H1 (cell line): ENCODE results near the gene GRM7. TPM values are rescaled to one million over a fixed set of nuclear protein-coding genes. Genes with fewer than 3 reads are reported as not detected.

Experiments
- CTCF ChIA-PET: fragments of 300-600 bp; sonication (Branson Sonifier 250); formaldehyde crosslinking; loops from one replicate; lab custom pipeline; 2021; ENCODE audit not compliant: partially characterized antibody; lab: Charles Lee
- POLR2A ChIA-PET: fragments of 300-600 bp; sonication (Branson Sonifier 250); formaldehyde crosslinking; loops from one replicate; lab custom pipeline; 2021; ENCODE audit warnings: inconsistent platforms; ENCODE audit not compliant: partially characterized antibody; lab: Charles Lee
- DNase-seq, 2 experiments: peaks; one replicate each; pipeline versions ENCODE4 v3.0.0 to v3.0.0-alpha.2; 2010 to 2022; ENCODE audit warnings: low spot score in 2 of 2, low read depth in 1 of 2, mixed read lengths in 1 of 2
- FAIRE-seq: peaks from 2 replicates; lab custom pipeline; 2011; peaks lifted over from hg19 to GRCh38; lab: Jason Lieb, UNC
- H2AFZ ChIP-seq: 2 replicates; pipeline ENCODE4 v1.8.1; 2012; ENCODE audit warnings: low read length, inconsistent platforms
- H2AK5ac ChIP-seq: 2 replicates; pipeline ENCODE4 v1.6.1; 2013; ENCODE audit warnings: low read depth, low read length
- H2BK120ac ChIP-seq: replicated peaks from 2 replicates; pipeline ENCODE3; 2013; ENCODE audit warnings: low read depth, low read length, inconsistent platforms
- H2BK12ac ChIP-seq: 2 replicates; pipeline ENCODE4 v1.6.1; 2013; ENCODE audit warnings: low read depth, low read length
- H2BK15ac ChIP-seq: 2 replicates; pipeline ENCODE4 v1.6.1; 2013; ENCODE audit warnings: low read length
- H2BK20ac ChIP-seq: 2 replicates; pipeline ENCODE4 v1.6.1; 2013; ENCODE audit warnings: low read length
- H2BK5ac ChIP-seq: 2 replicates; pipeline ENCODE4 v1.6.1; 2013; ENCODE audit warnings: low read depth, low read length
- H3K14ac ChIP-seq: 2 replicates; pipeline ENCODE4 v1.6.1; 2013; ENCODE audit warnings: inconsistent platforms; ENCODE audit not compliant: insufficient read length
- H3K18ac ChIP-seq: 2 replicates; pipeline ENCODE4 v1.6.1; 2013; ENCODE audit warnings: low read length; ENCODE audit errors: extremely low read depth
- H3K23ac ChIP-seq: 2 replicates; pipeline ENCODE4 v1.6.1; 2013; ENCODE audit warnings: inconsistent platforms; ENCODE audit not compliant: insufficient read length
- H3K23me2 ChIP-seq: 2 replicates; pipeline ENCODE4 v1.6.1; 2013; ENCODE audit warnings: low read depth, low read length
- H3K27ac ChIP-seq: 2 replicates; pipeline ENCODE4 v1.6.1; 2011; ENCODE audit warnings: low read depth, low read length, inconsistent platforms
- H3K27me3 ChIP-seq, 4 experiments: replicated peaks in 1 of 4; 1 replicate in 1 of 4; 2 replicates in 3 of 4; pipeline versions ENCODE4 v1.6.1 to v1.8.1; 2011 to 2013; ENCODE audit warnings: low read length in 3 of 4, mild to moderate bottlenecking in 3 of 4, inconsistent platforms in 2 of 4, mixed read lengths in 2 of 4, moderate library complexity in 1 of 4; ENCODE audit not compliant: control insufficient read depth in 3 of 4, insufficient read depth in 3 of 4; ENCODE audit errors: extremely low read depth in 1 of 4
- H3K36me3 ChIP-seq, 4 experiments: 2 replicates each; pipeline versions ENCODE4 v1.6.1 to v1.8.1; 2011 to 2013; ENCODE audit warnings: mild to moderate bottlenecking in 4 of 4, low read length in 3 of 4, moderate library complexity in 2 of 4, control low read depth in 1 of 4, inconsistent platforms in 1 of 4; ENCODE audit not compliant: insufficient read depth in 4 of 4, control insufficient read depth in 2 of 4
- H3K4ac ChIP-seq: replicated peaks from 2 replicates; pipeline ENCODE3; 2013; ENCODE audit warnings: low read length, low read depth, mixed read lengths, inconsistent platforms; ENCODE audit not compliant: insufficient read length
- H3K4me1 ChIP-seq, 4 experiments: replicated peaks in 1 of 4; 1 replicate in 1 of 4; 2 replicates in 3 of 4; pipeline versions ENCODE4 v1.6.1 to v1.8.1; 2011 to 2013; ENCODE audit warnings: low read length in 3 of 4, inconsistent platforms in 2 of 4, mixed read lengths in 1 of 4; ENCODE audit not compliant: insufficient read depth in 4 of 4, control insufficient read depth in 3 of 4
- H3K4me2 ChIP-seq, 2 experiments: 2 replicates each; pipeline versions ENCODE4 v1.6.1 to v1.8.1; 2011 to 2013; ENCODE audit warnings: low read depth in 2 of 2, low read length in 2 of 2, control low read depth in 1 of 2, inconsistent platforms in 1 of 2, mild to moderate bottlenecking in 1 of 2; ENCODE audit not compliant: insufficient read depth in 1 of 2
- H3K4me3 ChIP-seq, 4 experiments: fragments of 200-600, 300-600 bp in 1 of 4; sonication (generic), shearing (Covaris generic), sonication (Bioruptor Twin) in 1 of 4; 2 replicates each; pipeline versions ENCODE4 v1.5.1 to v1.8.1; 2011 to 2016; ENCODE audit warnings: low read length in 4 of 4, low read depth in 3 of 4, control low read depth in 2 of 4, inconsistent platforms in 2 of 4, mild to moderate bottlenecking in 2 of 4, mixed read lengths in 1 of 4, moderate library complexity in 1 of 4; ENCODE audit not compliant: insufficient read depth in 2 of 4; ENCODE audit errors: extremely low read depth in 1 of 4
- H3K56ac ChIP-seq: replicated peaks from 2 replicates; pipeline ENCODE3; 2013; ENCODE audit warnings: low read depth, mild to moderate bottlenecking, mixed read lengths, low read length, inconsistent platforms; ENCODE audit not compliant: insufficient read length
- H3K79me1 ChIP-seq: 2 replicates; pipeline ENCODE4 v1.6.1; 2013; ENCODE audit warnings: low read depth, low read length, control low read depth
- H3K79me2 ChIP-seq, 2 experiments: 2 replicates each; pipeline versions ENCODE4 v1.6.1 to v1.8.1; 2012 to 2013; ENCODE audit warnings: low read length in 2 of 2, mild to moderate bottlenecking in 2 of 2, inconsistent platforms in 1 of 2; ENCODE audit not compliant: insufficient read depth in 2 of 2, control insufficient read depth in 1 of 2
- H3K9ac ChIP-seq, 4 experiments: replicated peaks in 1 of 4; 1 replicate in 1 of 4; 2 replicates in 3 of 4; pipeline versions ENCODE4 v1.6.1 to v1.8.1; 2011 to 2013; ENCODE audit warnings: low read depth in 3 of 4, low read length in 3 of 4, control low read depth in 2 of 4, mild to moderate bottlenecking in 2 of 4, moderate library complexity in 2 of 4, inconsistent platforms in 1 of 4; ENCODE audit errors: extremely low read depth in 1 of 4
- H3K9me3 ChIP-seq, 2 experiments: 2 replicates each; pipeline versions ENCODE4 v1.6.1 to v1.8.1; 2012 to 2013; ENCODE audit warnings: mild to moderate bottlenecking in 2 of 2, moderate library complexity in 2 of 2, control low read depth in 1 of 2, inconsistent platforms in 1 of 2, low read depth in 1 of 2, low read length in 1 of 2, mixed read lengths in 1 of 2; ENCODE audit not compliant: insufficient read depth in 2 of 2
- H4K20me1 ChIP-seq, 2 experiments: replicated peaks in 1 of 2; 2 replicates each; pipeline versions ENCODE3 to v1.8.1; 2011 to 2013; ENCODE audit warnings: inconsistent platforms in 2 of 2, low read length in 2 of 2, mild to moderate bottlenecking in 1 of 2; ENCODE audit not compliant: insufficient read depth in 2 of 2, control insufficient read depth in 1 of 2
- H4K5ac ChIP-seq: 2 replicates; pipeline ENCODE4 v1.6.1; 2013; ENCODE audit warnings: low read length, low read depth, mixed read lengths, inconsistent platforms; ENCODE audit not compliant: insufficient read length
- H4K8ac ChIP-seq: 2 replicates; pipeline ENCODE4 v1.8.0; 2013; ENCODE audit warnings: mild to moderate bottlenecking, moderate library complexity, low read length, inconsistent platforms; ENCODE audit not compliant: insufficient read depth; ENCODE audit errors: extremely low read depth
- H4K91ac ChIP-seq: replicated peaks from 2 replicates; pipeline ENCODE3; 2013; ENCODE audit warnings: low read length, mixed read lengths, inconsistent platforms; ENCODE audit not compliant: insufficient read length
- ASH2L ChIP-seq: fragments of 200-600, 300-600 bp; sonication (generic); IDR thresholded peaks from one replicate; pipeline ENCODE4 v1.7.1; 2017; ENCODE audit warnings: low read length
- BACH1 ChIP-seq: IDR thresholded peaks from 2 replicates; pipeline ENCODE4 v1.6.1; 2012; ENCODE audit warnings: low read length, improper control_type of control experiment
- BRCA1 ChIP-seq: IDR thresholded peaks from 2 replicates; pipeline ENCODE4 v1.6.1; 2012; ENCODE audit warnings: low read depth, low read length, improper control_type of control experiment
- CBX5 ChIP-seq: fragments of 300-800, 300-1000 bp; sonication (generic); IDR thresholded peaks from 2 replicates; pipeline ENCODE4 v1.7.1; 2016; ENCODE audit warnings: antibody characterized with exemption, low read length, low read depth
- CHD2 ChIP-seq: IDR thresholded peaks from 2 replicates; pipeline ENCODE4 v1.6.1; 2012; ENCODE audit warnings: low read length, improper control_type of control experiment
- CREB1 ChIP-seq: IDR thresholded peaks from 2 replicates; pipeline ENCODE4 v1.6.1; 2012; ENCODE audit warnings: inconsistent platforms
- EZH2 ChIP-seq: fragments of 200-600 bp; sonication (generic); IDR thresholded peaks from 2 replicates; pipeline ENCODE4 v1.7.1; 2012; ENCODE audit warnings: low read depth, mild to moderate bottlenecking, moderate library complexity, low read length, inconsistent platforms; ENCODE audit not compliant: severe bottlenecking
- FOSL1 ChIP-seq: IDR thresholded peaks from 2 replicates; pipeline ENCODE4 v1.6.1; 2011; ENCODE audit warnings: mild to moderate bottlenecking, low read depth, low read length, moderate library complexity; ENCODE audit not compliant: insufficient read depth
- POLR2A ChIP-seq, 2 experiments: IDR thresholded peaks; 1 replicate in 1 of 2; 2 replicates in 1 of 2; pipeline ENCODE4 v1.6.1; 2011; ENCODE audit warnings: low read depth in 2 of 2, low read length in 2 of 2, mild to moderate bottlenecking in 2 of 2; ENCODE audit errors: control extremely low read depth in 1 of 2
- POU5F1 ChIP-seq: IDR thresholded peaks from 2 replicates; pipeline ENCODE4 v1.6.1; 2011; ENCODE audit warnings: low read depth, mild to moderate bottlenecking, low read length, moderate library complexity
- SIX5 ChIP-seq: IDR thresholded peaks from 2 replicates; pipeline ENCODE4 v1.6.1; 2011; ENCODE audit warnings: mild to moderate bottlenecking, low read depth, low read length
- SP1 ChIP-seq: IDR thresholded peaks from 2 replicates; pipeline ENCODE4 v1.6.1; 2011; ENCODE audit warnings: low read depth, low read length
- TAF1 ChIP-seq: IDR thresholded peaks from 2 replicates; pipeline ENCODE4 v1.6.1; 2011; ENCODE audit warnings: mild to moderate bottlenecking, low read depth, low read length
- WGBS, 2 experiments: shearing (Covaris generic) in 1 of 2; methylation state at CpG; one replicate each; pipeline versions ENCODE4 v1.1.6 to v1.1.7; 2013 to 2015; ENCODE audit warnings: low lambda C conversion rate in 2 of 2, mixed read lengths in 2 of 2, inconsistent platforms in 1 of 2, low coverage in 1 of 2, missing lambda C conversion rate in 1 of 2; ENCODE audit not compliant: insufficient replicate concordance in 2 of 2, insufficient coverage in 1 of 2, insufficient read length in 1 of 2; ENCODE audit errors: extremely low coverage in 1 of 2, missing lambda C conversion rate in 1 of 2; 5-methylcytosine and 5-hydroxymethylcytosine counted together
- polyA plus RNA-seq, 7 experiments: library from polyadenylated mRNA; depleted of rRNA in 3 of 7; stranded (reverse) in 5 of 7; unstranded in 2 of 7; fragments of >200 nt in 5 of 7; fragments of 200-250 nt in 2 of 7; gene quantifications; 1 replicate in 5 of 7; 2 replicates in 1 of 7; 4 replicates in 1 of 7; pipeline versions ENCODE4 v1.2.1 to v1.2.3, GENCODE V29; 2011 to 2013; ENCODE audit warnings: missing spikeins in 2 of 7, mixed read lengths in 2 of 7
- total RNA-seq: library from RNA; stranded (reverse); fragmentation: NEBNext Ultra II Directional; extraction: Animal tissue kit (Norgen Biotek cat#: 25700); gene quantifications from 2 replicates; pipeline ENCODE4 v1.2.1, GENCODE V29; 2021
- TF ChIP-seq, protein P1 (sequence below), 3 experiments: IDR thresholded peaks; 1 replicate in 2 of 3; 2 replicates in 1 of 3; pipeline versions ENCODE4 v1.5.1 to v1.6.1; 2011; ENCODE audit warnings: low read length in 3 of 3, mild to moderate bottlenecking in 3 of 3, inconsistent platforms in 2 of 3, low read depth in 1 of 3, moderate library complexity in 1 of 3; ENCODE audit not compliant: insufficient read depth in 1 of 3; ENCODE audit errors: control extremely low read depth in 1 of 3

The GRM7 gene
- total and polyA plus RNA-seq, 2 of the 8 experiments (the other 6 are each of a cell fraction or from before 2014, with no cell fraction given), result 0.17 to 0.24 TPM

GRCh38 chr3:6921876-6922275 is 61.0 kb downstream of the GRM7 start:
- H4K20me1 ChIP-seq, result no peaks in the 10 kb centered on the region
- H3K14ac ChIP-seq, result no peak overlapping the region
- H2BK12ac ChIP-seq, result no peak overlapping the region
- H3K9ac ChIP-seq, result no peak overlapping the region
- H2AFZ ChIP-seq, result no peak overlapping the region
- no peak overlapping the region for H3K56ac ChIP-seq
- H3K27me3 ChIP-seq, result no peaks in the 10 kb centered on the region
- no peak overlapping the region for H3K4me2 ChIP-seq
- H3K23me2 ChIP-seq, result no peaks in the 10 kb centered on the region
- H3K4ac ChIP-seq, result no peak overlapping the region
- no peak overlapping the region for H3K27ac ChIP-seq
- H2BK15ac ChIP-seq, result no peak overlapping the region
- no peak overlapping the region for H2BK20ac ChIP-seq
- no peak overlapping the region for H3K23ac ChIP-seq
- no peak overlapping the region for H2BK120ac ChIP-seq
- no peak overlapping the region for H2AK5ac ChIP-seq
- no peaks in the 10 kb centered on the region for H3K9me3 ChIP-seq
- ChIA-PET CTCF (interaction anchor here (0.8 kb wide), 1 partner anchor 19 kb away, joined by 3 read pairs; no protein-coding TSS in a partner anchor), POLR2A (interaction anchor here (1.2 kb wide), 1 partner anchor 432 kb away, joined by 3 read pairs; no protein-coding TSS in a partner anchor)
- H4K5ac ChIP-seq, result no peak overlapping the region
- FAIRE-seq (no peak), DNase-seq (no peak)
- no peaks in the 10 kb centered on the region for H3K36me3 ChIP-seq
- H3K4me1 ChIP-seq, result no peaks in the 10 kb centered on the region
- no peaks in the 10 kb centered on the region for H3K79me2 ChIP-seq
- no peak overlapping the region for H4K8ac ChIP-seq
- no peaks in the 10 kb centered on the region for H3K79me1 ChIP-seq
- H4K91ac ChIP-seq, result no peak overlapping the region
- no peak overlapping the region for H2BK5ac ChIP-seq
- H3K18ac ChIP-seq, result no peak overlapping the region
- 82% methylated on average over 8 of the region's 8 CpGs; no CpG with 5 or more reads in 1 of the 2 experiments for WGBS, 2 experiments
- no peak overlapping the region for H3K4me3 ChIP-seq
- TF ChIP-seq SIX5, result no peak
- TF ChIP-seq FOSL1, result no peak
- no peak for TF ChIP-seq BRCA1
- no peak for TF ChIP-seq BACH1
- TF ChIP-seq SP1, result no peak
- no peak for TF ChIP-seq TAF1
- TF ChIP-seq CREB1, result no peak
- no peak for TF ChIP-seq CHD2
- no peak for TF ChIP-seq POU5F1
- TF ChIP-seq CBX5, result no peak
- no peak for TF ChIP-seq POLR2A (IDR thresholded peaks at IDR 0.05; ENCODE audit: control extremely low read depth in 1 of 2, low read depth in 2 of 2, low read length in 2 of 2)
- TF ChIP-seq, protein P1, sequence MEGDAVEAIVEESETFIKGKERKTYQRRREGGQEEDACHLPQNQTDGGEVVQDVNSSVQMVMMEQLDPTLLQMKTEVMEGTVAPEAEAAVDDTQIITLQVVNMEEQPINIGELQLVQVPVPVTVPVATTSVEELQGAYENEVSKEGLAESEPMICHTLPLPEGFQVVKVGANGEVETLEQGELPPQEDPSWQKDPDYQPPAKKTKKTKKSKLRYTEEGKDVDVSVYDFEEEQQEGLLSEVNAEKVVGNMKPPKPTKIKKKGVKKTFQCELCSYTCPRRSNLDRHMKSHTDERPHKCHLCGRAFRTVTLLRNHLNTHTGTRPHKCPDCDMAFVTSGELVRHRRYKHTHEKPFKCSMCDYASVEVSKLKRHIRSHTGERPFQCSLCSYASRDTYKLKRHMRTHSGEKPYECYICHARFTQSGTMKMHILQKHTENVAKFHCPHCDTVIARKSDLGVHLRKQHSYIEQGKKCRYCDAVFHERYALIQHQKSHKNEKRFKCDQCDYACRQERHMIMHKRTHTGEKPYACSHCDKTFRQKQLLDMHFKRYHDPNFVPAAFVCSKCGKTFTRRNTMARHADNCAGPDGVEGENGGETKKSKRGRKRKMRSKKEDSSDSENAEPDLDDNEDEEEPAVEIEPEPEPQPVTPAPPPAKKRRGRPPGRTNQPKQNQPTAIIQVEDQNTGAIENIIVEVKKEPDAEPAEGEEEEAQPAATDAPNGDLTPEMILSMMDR (IDR thresholded peaks at IDR 0.05; ENCODE audit: control extremely low read depth in 1 of 3, insufficient read depth in 1 of 3, low read depth in 1 of 3, low read length in 3 of 3), result no peak
- no peak for TF ChIP-seq ASH2L
- TF ChIP-seq EZH2, result no peak
